GM18499 (cell line): Measurements from ENCODE around the gene XIRP2.

Experiments
- ATAC-seq: cut with Tn5 transposase; IDR thresholded peaks from one replicate; pipeline ENCODE4 v1.9.1; 2021; ENCODE audit warnings: moderate number of reproducible peaks; ENCODE audit not compliant: insufficient read depth, unreplicated experiment

The XIRP2 gene

GRCh38 chr2:166924967-166925366, 36.7 kb downstream of the XIRP2 start:
- no peak for ATAC-seq

GRCh38 chr2:166926657-166927056, 38.4 kb downstream of the XIRP2 start:
- no peak for ATAC-seq

GRCh38 chr2:166932032-166932431, 43.8 kb downstream of the XIRP2 start:
- no peak for ATAC-seq

- ATAC-seq, result no peak
Observed at GRCh38 chr2:166934817-166935216, 46.5 kb downstream of the XIRP2 start.

- no peak for ATAC-seq
Observed at GRCh38 chr2:166942377-166942776, 54.1 kb downstream of the XIRP2 start.

GRCh38 chr2:166944909-166945308, 56.6 kb downstream of the XIRP2 start:
- no peak for ATAC-seq

- ATAC-seq, result no peak
Observed at GRCh38 chr2:166957686-166958085, 69.4 kb downstream of the XIRP2 start.

- no peak for ATAC-seq
Observed at GRCh38 chr2:166958986-166959481, 70.8 kb downstream of the XIRP2 start.

- ATAC-seq, result no peak
Observed at GRCh38 chr2:166959556-166959955, 71.3 kb downstream of the XIRP2 start.

GRCh38 chr2:166960702-166961270, 72.5 kb downstream of the XIRP2 start:
- no peak for ATAC-seq

- ATAC-seq, result no peak
Observed at GRCh38 chr2:166961933-166962332, 73.7 kb downstream of the XIRP2 start.

- ATAC-seq, result no peak
Observed at GRCh38 chr2:166969486-166969885, 81.2 kb downstream of the XIRP2 start.

GRCh38 chr2:166972002-166972401, 83.7 kb downstream of the XIRP2 start:
- ATAC-seq, result no peak

GRCh38 chr2:166972418-166972817, 84.1 kb downstream of the XIRP2 start:
- ATAC-seq, result no peak

GRCh38 chr2:166984188-166984587, 95.9 kb downstream of the XIRP2 start:
- no peak for ATAC-seq

GRCh38 chr2:166984797-166985196, 96.5 kb downstream of the XIRP2 start:
- no peak for ATAC-seq

- no peak for ATAC-seq
Observed at GRCh38 chr2:166994588-166995336, 106.5 kb downstream of the XIRP2 start.

- no peak for ATAC-seq
Observed at GRCh38 chr2:166996465-166996864, 108.2 kb downstream of the XIRP2 start.

- no peak for ATAC-seq
Observed at GRCh38 chr2:167001165-167001564, 112.9 kb downstream of the XIRP2 start.

GRCh38 chr2:167005096-167005495, 116.8 kb downstream of the XIRP2 start:
- ATAC-seq, result no peak

GRCh38 chr2:167013227-167013626, 124.9 kb downstream of the XIRP2 start:
- no peak for ATAC-seq

- ATAC-seq, result no peak
Observed at GRCh38 chr2:167015806-167016205, 127.5 kb downstream of the XIRP2 start.
